Colonic mucosa (tissue), 4 donors: ENCODE data around the gene TPP1. TPM values are rescaled to one million over a fixed set of nuclear protein-coding genes. Genes with fewer than 3 reads are reported as not detected.

Experiments used
- DNase-seq: peaks from one replicate; pipeline ENCODE4 v3.0.0-alpha.2; 2020
- H3K27ac ChIP-seq: fragments of 200-600 bp; one replicate; pipeline ENCODE4 v1.8.0; 2021
- H3K27me3 ChIP-seq: fragments of 200-600 bp; one replicate; pipeline ENCODE4 v1.8.0; 2021
- H3K36me3 ChIP-seq: fragments of 200-600 bp; one replicate; pipeline ENCODE4 v1.8.0; 2021
- H3K4me1 ChIP-seq: fragments of 200-600 bp; one replicate; pipeline ENCODE4 v1.8.0; 2021; ENCODE audit warnings: mild to moderate bottlenecking
- H3K4me3 ChIP-seq: fragments of 200-600 bp; one replicate; pipeline ENCODE4 v1.8.0; 2021
- H3K9ac ChIP-seq, 2 donors: one replicate each; pipeline ENCODE4 v1.7.0; 2013; ENCODE audit warnings: control low read depth in 2 of 2, low read depth in 2 of 2, low read length in 2 of 2
- H3K9me3 ChIP-seq: fragments of 200-600 bp; one replicate; pipeline ENCODE4 v1.8.0; 2021
- CTCF ChIP-seq: fragments of 200-600 bp; IDR thresholded peaks from one replicate; pipeline ENCODE4 v1.8.0; 2022; ENCODE audit warnings: antibody characterized with exemption, mild to moderate bottlenecking
- intact Hi-C: fragments of 100-400 bp; cut with DNase I; formaldehyde crosslinking; loops from one replicate; pipeline ENCODE4 v1.14.1; 2022
- total RNA-seq, 2 donors: library from RNA; stranded (reverse); fragmentation: NEBNext Ultra II Directional in 1 of 2; extraction: Animal tissue kit (Norgen Biotek cat#: 25700) in 1 of 2; gene quantifications; one replicate each; pipeline ENCODE4 v1.2.1, GENCODE V29; 2021
- donor health status: healthy.
- donor health status: DM: no; HTN: no; CAD: no.
- donor health status: DM: no; HTN: no; CAD: no.

TPP1 gene
- total RNA-seq, 2 donors from 2014 or later, result 83.4 to 123 TPM

- intact Hi-C loops, result no loop called here
- no peaks in the 10 kb centered on the region for H3K9me3 ChIP-seq
Observed at GRCh38 chr11:6571434-6572008, 47.7 kb downstream of the TPP1 start.

GRCh38 chr11:6570691-6571427 lies 48.4 kb downstream of the TPP1 start:
- Histone ChIP-seq H3K27ac (no peak overlapping the region), H3K36me3 (no peaks in the 10 kb centered on the region), H3K9me3 (no peaks in the 10 kb centered on the region), H3K27me3 (no peaks in the 10 kb centered on the region), H3K9ac (no peak overlapping the region), H3K4me3 (no peak overlapping the region), H3K4me1 (no peaks in the 10 kb centered on the region)
- DNase-seq, result no peak
- intact Hi-C loops, result no loop called here
- TF ChIP-seq CTCF, result no peak

More at GRCh38 chr11:6571434-6572008, 47.7 kb downstream of the TPP1 start:
- Histone ChIP-seq H3K9ac (no peak overlapping the region), H3K4me3 (no peak overlapping the region), H3K36me3 (no peaks in the 10 kb centered on the region), H3K4me1 (no peaks in the 10 kb centered on the region), H3K27ac (no peak overlapping the region), H3K27me3 (no peaks in the 10 kb centered on the region)
- TF ChIP-seq CTCF, result no peak
- DNase-seq, result no peak

GRCh38 chr11:6569706-6570105 lies 49.5 kb downstream of the TPP1 start:
- Histone ChIP-seq H3K9me3 (no peaks in the 10 kb centered on the region), H3K9ac (no peak overlapping the region), H3K36me3 (no peaks in the 10 kb centered on the region), H3K4me3 (no peak overlapping the region), H3K27ac (no peak overlapping the region), H3K4me1 (no peaks in the 10 kb centered on the region), H3K27me3 (no peaks in the 10 kb centered on the region)
- no peak for DNase-seq
- intact Hi-C loops, result no loop called here
- no peak for TF ChIP-seq CTCF

- H3K9ac ChIP-seq, result no peak overlapping the region
- no peak overlapping the region for H3K27ac ChIP-seq
- H3K9me3 ChIP-seq, result no peaks in the 10 kb centered on the region
- H3K27me3 ChIP-seq, result no peaks in the 10 kb centered on the region
- no peaks in the 10 kb centered on the region for H3K4me1 ChIP-seq
- no peak overlapping the region for H3K4me3 ChIP-seq
- no peak for DNase-seq
- no peaks in the 10 kb centered on the region for H3K36me3 ChIP-seq
- intact Hi-C loops, result no loop called here
- no peak for TF ChIP-seq CTCF
Observed at GRCh38 chr11:6568191-6568918, 50.9 kb downstream of the TPP1 start.

GRCh38 chr11:6567371-6567745 lies 51.9 kb downstream of the TPP1 start:
- H3K4me1 ChIP-seq, result no peaks in the 10 kb centered on the region
- DNase-seq, result no peak
- no peak overlapping the region for H3K9ac ChIP-seq
- H3K4me3 ChIP-seq, result no peak overlapping the region
- no peaks in the 10 kb centered on the region for H3K36me3 ChIP-seq
- TF ChIP-seq CTCF, result no peak
- H3K27me3 ChIP-seq, result no peaks in the 10 kb centered on the region
- intact Hi-C loops, result no loop called here
- H3K9me3 ChIP-seq, result no peaks in the 10 kb centered on the region
- H3K27ac ChIP-seq, result no peak overlapping the region
